Vagina (tissue), 2 donors: Measurements from ENCODE around the gene FCAMR. TPM values are rescaled to one million over a fixed set of nuclear protein-coding genes. Genes with fewer than 3 reads are reported as not detected.

Experiments used
- DNase-seq, 2 donors: peaks; one replicate each; pipeline ENCODE4 v3.0.0-alpha.2; 2017; ENCODE audit errors: extremely low spot score in 2 of 2
- H3K27ac ChIP-seq: fragments of 200-600 bp; sonication (generic); one replicate; pipeline ENCODE4 v1.5.1; 2019
- H3K27me3 ChIP-seq: fragments of 200-600 bp; sonication (generic); one replicate; pipeline ENCODE4 v1.5.1; 2019
- H3K36me3 ChIP-seq, 2 donors: fragments of 200-600 bp; sonication (generic); one replicate each; pipeline ENCODE4 v1.5.1; 2017 to 2019
- H3K4me1 ChIP-seq: fragments of 200-600 bp; sonication (generic); one replicate; pipeline ENCODE4 v1.5.1; 2019
- H3K4me3 ChIP-seq, 2 donors: fragments of 200-600 bp; sonication (generic); 1 replicate in 1 of 2; 2 replicates in 1 of 2; pipeline ENCODE4 v1.5.1; 2016 to 2019
- H3K9me3 ChIP-seq: fragments of 200-600 bp; sonication (generic); one replicate; pipeline ENCODE4 v1.5.1; 2019
- POLR2A ChIP-seq, 2 donors: fragments of 450-650 bp; IDR thresholded peaks; one replicate each; pipeline ENCODE4 v1.6.1; 2017; ENCODE audit warnings: antibody characterized with exemption in 2 of 2, mild to moderate bottlenecking in 2 of 2, moderate library complexity in 2 of 2
- POLR2AphosphoS5 ChIP-seq, 2 donors: sonication (generic); formaldehyde crosslinking; IDR thresholded peaks; one replicate each; pipeline ENCODE4 v1.9.0; 2017; ENCODE audit warnings: antibody characterized with exemption in 2 of 2, mild to moderate bottlenecking in 2 of 2, low read depth in 1 of 2; ENCODE audit not compliant: insufficient read depth in 1 of 2
- intact Hi-C: fragments of 100-400 bp; cut with DNase I; formaldehyde crosslinking; loops from one replicate; pipeline ENCODE4 v1.15.1; 2023
- total RNA-seq: library from RNA; depleted of rRNA; stranded (reverse); fragments of >200 nt; gene quantifications from one replicate; pipeline ENCODE4 v1.2.3, GENCODE V29; 2016
- TF ChIP-seq, protein P1 (sequence below), 3 experiments: fragments of 450-650 bp in 2 of 3; fragments of 200-600 bp in 1 of 3; sonication (generic) in 1 of 3; IDR thresholded peaks; one replicate each; pipeline ENCODE4 v1.5.1; 2017 to 2019; ENCODE audit warnings: antibody characterized with exemption in 3 of 3, mild to moderate bottlenecking in 2 of 3, moderate library complexity in 2 of 3

The FCAMR gene
- total RNA-seq, 1 donor from 2014 or later, result not detected

DNA sequence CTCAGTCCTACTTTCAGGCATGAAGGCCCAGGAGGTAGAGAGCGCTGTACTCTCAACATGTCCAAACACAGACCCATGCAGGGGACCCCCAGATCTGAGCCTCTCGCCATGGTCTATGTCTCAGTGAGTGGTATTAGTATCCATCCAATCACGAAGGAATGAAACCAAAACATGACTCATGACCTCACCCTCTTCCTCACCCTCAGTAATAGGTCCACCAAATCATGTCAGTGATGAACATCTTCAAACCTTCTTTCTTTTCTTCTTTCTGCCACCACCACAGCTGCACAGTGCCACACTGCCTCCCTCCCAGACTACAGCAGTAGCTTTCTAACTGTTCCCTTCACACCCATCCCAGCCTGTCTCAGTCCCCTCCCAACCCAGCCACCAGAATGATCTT lies 45.5 kb upstream of the FCAMR start:
- no peak for DNase-seq
- H3K27ac ChIP-seq, result no peak overlapping the region
- H3K36me3 ChIP-seq, result no peaks in the 10 kb centered on the region
- intact Hi-C loops, result no loop called here
- no peaks in the 10 kb centered on the region for H3K9me3 ChIP-seq
- no peaks in the 10 kb centered on the region for H3K27me3 ChIP-seq
- TF ChIP-seq POLR2AphosphoS5 (IDR thresholded peaks at IDR 0.05; ENCODE audit: insufficient read depth in 1 of 2, low read depth in 1 of 2), result no peak
- TF ChIP-seq POLR2A (IDR thresholded peaks at IDR 0.05), result no peak
- TF ChIP-seq, protein P1, sequence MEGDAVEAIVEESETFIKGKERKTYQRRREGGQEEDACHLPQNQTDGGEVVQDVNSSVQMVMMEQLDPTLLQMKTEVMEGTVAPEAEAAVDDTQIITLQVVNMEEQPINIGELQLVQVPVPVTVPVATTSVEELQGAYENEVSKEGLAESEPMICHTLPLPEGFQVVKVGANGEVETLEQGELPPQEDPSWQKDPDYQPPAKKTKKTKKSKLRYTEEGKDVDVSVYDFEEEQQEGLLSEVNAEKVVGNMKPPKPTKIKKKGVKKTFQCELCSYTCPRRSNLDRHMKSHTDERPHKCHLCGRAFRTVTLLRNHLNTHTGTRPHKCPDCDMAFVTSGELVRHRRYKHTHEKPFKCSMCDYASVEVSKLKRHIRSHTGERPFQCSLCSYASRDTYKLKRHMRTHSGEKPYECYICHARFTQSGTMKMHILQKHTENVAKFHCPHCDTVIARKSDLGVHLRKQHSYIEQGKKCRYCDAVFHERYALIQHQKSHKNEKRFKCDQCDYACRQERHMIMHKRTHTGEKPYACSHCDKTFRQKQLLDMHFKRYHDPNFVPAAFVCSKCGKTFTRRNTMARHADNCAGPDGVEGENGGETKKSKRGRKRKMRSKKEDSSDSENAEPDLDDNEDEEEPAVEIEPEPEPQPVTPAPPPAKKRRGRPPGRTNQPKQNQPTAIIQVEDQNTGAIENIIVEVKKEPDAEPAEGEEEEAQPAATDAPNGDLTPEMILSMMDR (IDR thresholded peaks at IDR 0.05), result no peak
- no peak overlapping the region for H3K4me3 ChIP-seq
- H3K4me1 ChIP-seq, result no peaks in the 10 kb centered on the region

- Histone ChIP-seq H3K27ac (no peak overlapping the region), H3K27me3 (no peaks in the 10 kb centered on the region), H3K4me3 (no peak overlapping the region), H3K9me3 (no peaks in the 10 kb centered on the region), H3K36me3 (no peaks in the 10 kb centered on the region), H3K4me1 (no peaks in the 10 kb centered on the region)
- DNase-seq, result no peak
- TF ChIP-seq POLR2A (IDR thresholded peaks at IDR 0.05), result no peak
- TF ChIP-seq, protein P1 (IDR thresholded peaks at IDR 0.05), result no peak
- intact Hi-C loops, result no loop called here
Measured at GRCh38 chr1:207014728-207015127, 44.5 kb upstream of the FCAMR start.

DNA sequence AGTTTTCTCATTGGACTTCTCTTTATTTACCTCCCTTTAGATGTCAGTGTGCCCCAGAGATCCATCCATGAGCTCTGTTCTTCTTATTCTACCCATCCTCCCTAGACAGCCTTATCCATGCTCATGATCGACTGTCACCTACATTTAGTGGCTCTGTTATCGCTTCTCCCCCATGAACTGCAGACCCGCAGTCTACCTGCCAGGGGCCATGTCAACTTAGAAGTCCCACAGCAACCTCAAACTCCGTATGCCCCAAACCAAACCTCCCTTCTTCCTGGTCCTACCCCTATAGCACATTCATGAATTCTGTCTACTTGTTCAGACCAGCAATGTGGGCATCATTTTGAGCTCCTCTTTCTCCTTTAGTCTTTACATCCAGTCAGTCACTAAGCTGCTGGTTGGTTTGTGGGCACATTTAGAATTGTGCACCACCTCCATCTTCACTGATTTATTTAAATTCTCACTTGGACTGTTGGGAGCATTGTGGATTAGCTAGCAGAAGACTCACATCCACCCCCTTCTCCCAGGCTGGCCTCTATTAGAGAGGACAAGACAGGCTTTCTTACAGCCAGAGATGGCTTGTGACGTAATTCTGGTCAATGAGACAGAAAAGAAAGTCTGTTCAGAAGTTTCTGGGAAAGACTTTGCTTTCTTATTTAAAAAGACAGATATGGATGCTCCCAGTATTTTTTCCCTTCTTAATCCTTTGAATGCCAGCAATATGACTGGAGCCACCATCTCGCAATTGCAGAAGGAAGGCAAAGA lies 43.2 kb upstream of the FCAMR start:
- TF ChIP-seq POLR2AphosphoS5 (IDR thresholded peaks at IDR 0.05; ENCODE audit: insufficient read depth in 1 of 2, low read depth in 1 of 2), result no peak
- no peak for TF ChIP-seq POLR2A (IDR thresholded peaks at IDR 0.05)
- TF ChIP-seq, protein P1 (IDR thresholded peaks at IDR 0.05), result no peak
- no peak overlapping the region for H3K4me3 ChIP-seq
- no peak overlapping the region for H3K27ac ChIP-seq
- H3K36me3 ChIP-seq, result no peaks in the 10 kb centered on the region
- DNase-seq, result peak in 1 of 2 donors; percentile 20
- intact Hi-C loops, result no loop called here
- H3K27me3 ChIP-seq, result no peaks in the 10 kb centered on the region
- no peaks in the 10 kb centered on the region for H3K9me3 ChIP-seq
- H3K4me1 ChIP-seq, result no peaks in the 10 kb centered on the region

DNA sequence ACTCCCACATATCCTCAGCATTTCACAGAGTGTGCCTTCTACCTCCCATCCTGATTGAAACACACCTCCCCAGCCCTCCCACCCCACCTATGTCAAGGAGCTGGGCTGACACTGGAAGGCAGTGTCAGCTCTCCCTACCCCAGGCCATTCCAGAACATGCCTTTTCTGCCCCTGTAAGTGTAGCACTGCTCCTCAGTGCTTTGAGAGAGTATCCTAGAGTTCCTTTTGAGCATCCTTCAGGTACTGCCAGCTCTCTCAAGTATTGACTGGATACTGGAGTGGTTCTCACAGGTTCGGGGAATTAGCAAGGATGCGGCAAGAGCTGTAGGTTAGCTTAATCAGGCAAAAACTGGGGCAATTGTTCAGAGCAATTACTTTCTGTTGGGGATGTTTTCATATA lies 40.5 kb upstream of the FCAMR start:
- H3K36me3 ChIP-seq, result no peaks in the 10 kb centered on the region
- no peaks in the 10 kb centered on the region for H3K9me3 ChIP-seq
- no peak for TF ChIP-seq POLR2AphosphoS5 (IDR thresholded peaks at IDR 0.05; ENCODE audit: insufficient read depth in 1 of 2, low read depth in 1 of 2)
- no peak for TF ChIP-seq POLR2A (IDR thresholded peaks at IDR 0.05)
- TF ChIP-seq, protein P1 (IDR thresholded peaks at IDR 0.05), result no peak
- H3K27me3 ChIP-seq, result no peaks in the 10 kb centered on the region
- DNase-seq, result peak in 1 of 2 donors; percentile 34
- intact Hi-C loops, result no loop called here
- no peak overlapping the region for H3K4me3 ChIP-seq
- no peak overlapping the region for H3K27ac ChIP-seq
- H3K4me1 ChIP-seq, result no peaks in the 10 kb centered on the region

DNA sequence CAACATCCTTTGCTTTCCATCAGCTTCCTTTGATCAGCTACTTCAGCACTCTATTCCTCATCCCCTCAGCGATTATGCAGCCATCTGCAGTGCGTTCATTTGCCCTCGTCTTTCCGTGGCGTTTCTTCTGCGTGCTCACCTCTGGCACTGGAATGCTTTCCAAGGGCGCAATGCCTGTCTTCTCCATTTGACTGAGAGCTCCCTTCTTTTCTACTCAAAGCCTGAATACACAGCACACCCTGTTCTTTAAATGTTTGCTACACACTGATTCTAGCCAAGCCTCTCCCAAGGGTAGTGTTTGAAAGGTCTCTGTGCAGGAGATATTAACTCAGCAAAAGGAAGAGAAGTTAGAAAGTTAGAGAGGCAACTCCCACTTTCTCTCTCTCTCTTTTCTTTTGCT lies 39.7 kb upstream of the FCAMR start:
- DNase-seq, result no peak
- no peaks in the 10 kb centered on the region for H3K27me3 ChIP-seq
- H3K4me1 ChIP-seq, result no peaks in the 10 kb centered on the region
- no peak overlapping the region for H3K27ac ChIP-seq
- no peak overlapping the region for H3K4me3 ChIP-seq
- H3K9me3 ChIP-seq, result no peaks in the 10 kb centered on the region
- intact Hi-C loops, result no loop called here
- TF ChIP-seq, protein P1 (IDR thresholded peaks at IDR 0.05), result no peak
- TF ChIP-seq POLR2AphosphoS5 (IDR thresholded peaks at IDR 0.05; ENCODE audit: insufficient read depth in 1 of 2, low read depth in 1 of 2), result no peak
- TF ChIP-seq POLR2A (IDR thresholded peaks at IDR 0.05), result no peak
- H3K36me3 ChIP-seq, result no peaks in the 10 kb centered on the region
